HepG2 (cell line): ENCODE results near the gene GRM4. TPM values are rescaled to one million over a fixed set of nuclear protein-coding genes. Genes with fewer than 3 reads are reported as not detected.

ENCODE experiments used
- JARID2 ChIP-seq: sonication (generic); formaldehyde crosslinking; IDR thresholded peaks from 2 replicates; pipeline ENCODE4 v1.8.1; 2023; ENCODE audit warnings: missing genetic modification reagents, inconsistent platforms; ENCODE audit not compliant: insufficient replicate concordance
- PREB ChIP-seq: sonication (generic); formaldehyde crosslinking; IDR thresholded peaks from 2 replicates; pipeline ENCODE4 v1.4.0; 2020; ENCODE audit warnings: missing genetic modification reagents
- SYNCRIP ChIP-seq: fragments of 200-400 bp; formaldehyde crosslinking; IDR thresholded peaks from 2 replicates; pipeline ENCODE4 v1.6.1; 2018; ENCODE audit warnings: mild to moderate bottlenecking, low read depth, low read length; ENCODE audit not compliant: insufficient read depth
- ZBTB37 ChIP-seq: sonication (generic); formaldehyde crosslinking; IDR thresholded peaks from 2 replicates; pipeline ENCODE4 v1.4.0; 2020; ENCODE audit warnings: mild to moderate bottlenecking, missing genetic modification reagents
- ZNF331 ChIP-seq: sonication (generic); formaldehyde crosslinking; IDR thresholded peaks from 2 replicates; pipeline ENCODE4 v1.4.0; 2020; ENCODE audit warnings: missing genetic modification reagents
- polyA plus RNA-seq, 8 experiments: library from polyadenylated mRNA; depleted of rRNA in 3 of 8; stranded (reverse) in 7 of 8; unstranded in 1 of 8; fragments of >200 nt; fragmentation: Illumina TruSeq in 4 of 8; extraction: Trizol in 4 of 8; gene quantifications; 2 replicates each; pipeline versions ENCODE4 v1.2.1 to v1.2.3, GENCODE V29; 2011 to 2016; ENCODE audit warnings: low read depth in 4 of 8, missing spikeins in 1 of 8, mixed read lengths in 1 of 8; ENCODE audit not compliant: insufficient read depth in 1 of 8
- total RNA-seq, 5 experiments: library from RNA; depleted of rRNA; stranded (reverse); fragments of >200 nt; fragmentation: Illumina TruSeq; extraction: Trizol; gene quantifications; 2 replicates each; pipeline ENCODE4 v1.2.3, GENCODE V29; 2016; ENCODE audit warnings: low read depth in 1 of 5
- TF ChIP-seq, protein P1 (sequence below): sonication (generic); formaldehyde crosslinking; IDR thresholded peaks from 2 replicates; pipeline ENCODE4 v1.5.0; 2020; ENCODE audit warnings: mild to moderate bottlenecking, missing genetic modification reagents, borderline replicate concordance
- TF ChIP-seq, protein P2 (sequence below): sonication (generic); formaldehyde crosslinking; IDR thresholded peaks from 2 replicates; pipeline ENCODE4 v1.4.0; 2020; ENCODE audit warnings: missing genetic modification reagents, low read depth, mild to moderate bottlenecking, borderline replicate concordance
- TF ChIP-seq, protein P3 (sequence below): sonication (generic); formaldehyde crosslinking; IDR thresholded peaks from 2 replicates; pipeline ENCODE4 v1.5.1; 2020; ENCODE audit warnings: mild to moderate bottlenecking, missing genetic modification reagents

Gene GRM4
- total and polyA plus RNA-seq, 2 of the 13 experiments (the other 11 are each of a cell fraction or from before 2014, with no cell fraction given): not detected

DNA sequence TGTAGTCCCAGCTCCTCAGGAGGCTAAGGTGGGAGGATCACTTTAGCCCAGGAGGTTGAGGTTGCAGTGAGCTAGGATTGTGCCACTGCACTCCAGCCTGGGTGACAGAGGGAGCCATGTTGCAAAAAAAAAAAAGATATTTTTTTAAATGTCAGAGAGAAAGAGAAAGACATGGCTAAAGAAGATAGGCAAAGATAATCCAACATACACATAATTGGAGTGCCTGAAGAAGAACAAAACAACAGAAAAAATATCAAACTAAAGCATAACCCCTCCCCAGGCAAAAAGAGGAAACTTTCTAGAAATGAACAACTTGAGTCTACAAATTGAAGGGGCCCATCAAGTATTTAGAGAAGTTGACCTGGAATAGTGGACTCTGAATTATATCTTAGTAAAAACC is 14.0 kb upstream of the GRM4 start (continued):
- TF ChIP-seq, protein P1, sequence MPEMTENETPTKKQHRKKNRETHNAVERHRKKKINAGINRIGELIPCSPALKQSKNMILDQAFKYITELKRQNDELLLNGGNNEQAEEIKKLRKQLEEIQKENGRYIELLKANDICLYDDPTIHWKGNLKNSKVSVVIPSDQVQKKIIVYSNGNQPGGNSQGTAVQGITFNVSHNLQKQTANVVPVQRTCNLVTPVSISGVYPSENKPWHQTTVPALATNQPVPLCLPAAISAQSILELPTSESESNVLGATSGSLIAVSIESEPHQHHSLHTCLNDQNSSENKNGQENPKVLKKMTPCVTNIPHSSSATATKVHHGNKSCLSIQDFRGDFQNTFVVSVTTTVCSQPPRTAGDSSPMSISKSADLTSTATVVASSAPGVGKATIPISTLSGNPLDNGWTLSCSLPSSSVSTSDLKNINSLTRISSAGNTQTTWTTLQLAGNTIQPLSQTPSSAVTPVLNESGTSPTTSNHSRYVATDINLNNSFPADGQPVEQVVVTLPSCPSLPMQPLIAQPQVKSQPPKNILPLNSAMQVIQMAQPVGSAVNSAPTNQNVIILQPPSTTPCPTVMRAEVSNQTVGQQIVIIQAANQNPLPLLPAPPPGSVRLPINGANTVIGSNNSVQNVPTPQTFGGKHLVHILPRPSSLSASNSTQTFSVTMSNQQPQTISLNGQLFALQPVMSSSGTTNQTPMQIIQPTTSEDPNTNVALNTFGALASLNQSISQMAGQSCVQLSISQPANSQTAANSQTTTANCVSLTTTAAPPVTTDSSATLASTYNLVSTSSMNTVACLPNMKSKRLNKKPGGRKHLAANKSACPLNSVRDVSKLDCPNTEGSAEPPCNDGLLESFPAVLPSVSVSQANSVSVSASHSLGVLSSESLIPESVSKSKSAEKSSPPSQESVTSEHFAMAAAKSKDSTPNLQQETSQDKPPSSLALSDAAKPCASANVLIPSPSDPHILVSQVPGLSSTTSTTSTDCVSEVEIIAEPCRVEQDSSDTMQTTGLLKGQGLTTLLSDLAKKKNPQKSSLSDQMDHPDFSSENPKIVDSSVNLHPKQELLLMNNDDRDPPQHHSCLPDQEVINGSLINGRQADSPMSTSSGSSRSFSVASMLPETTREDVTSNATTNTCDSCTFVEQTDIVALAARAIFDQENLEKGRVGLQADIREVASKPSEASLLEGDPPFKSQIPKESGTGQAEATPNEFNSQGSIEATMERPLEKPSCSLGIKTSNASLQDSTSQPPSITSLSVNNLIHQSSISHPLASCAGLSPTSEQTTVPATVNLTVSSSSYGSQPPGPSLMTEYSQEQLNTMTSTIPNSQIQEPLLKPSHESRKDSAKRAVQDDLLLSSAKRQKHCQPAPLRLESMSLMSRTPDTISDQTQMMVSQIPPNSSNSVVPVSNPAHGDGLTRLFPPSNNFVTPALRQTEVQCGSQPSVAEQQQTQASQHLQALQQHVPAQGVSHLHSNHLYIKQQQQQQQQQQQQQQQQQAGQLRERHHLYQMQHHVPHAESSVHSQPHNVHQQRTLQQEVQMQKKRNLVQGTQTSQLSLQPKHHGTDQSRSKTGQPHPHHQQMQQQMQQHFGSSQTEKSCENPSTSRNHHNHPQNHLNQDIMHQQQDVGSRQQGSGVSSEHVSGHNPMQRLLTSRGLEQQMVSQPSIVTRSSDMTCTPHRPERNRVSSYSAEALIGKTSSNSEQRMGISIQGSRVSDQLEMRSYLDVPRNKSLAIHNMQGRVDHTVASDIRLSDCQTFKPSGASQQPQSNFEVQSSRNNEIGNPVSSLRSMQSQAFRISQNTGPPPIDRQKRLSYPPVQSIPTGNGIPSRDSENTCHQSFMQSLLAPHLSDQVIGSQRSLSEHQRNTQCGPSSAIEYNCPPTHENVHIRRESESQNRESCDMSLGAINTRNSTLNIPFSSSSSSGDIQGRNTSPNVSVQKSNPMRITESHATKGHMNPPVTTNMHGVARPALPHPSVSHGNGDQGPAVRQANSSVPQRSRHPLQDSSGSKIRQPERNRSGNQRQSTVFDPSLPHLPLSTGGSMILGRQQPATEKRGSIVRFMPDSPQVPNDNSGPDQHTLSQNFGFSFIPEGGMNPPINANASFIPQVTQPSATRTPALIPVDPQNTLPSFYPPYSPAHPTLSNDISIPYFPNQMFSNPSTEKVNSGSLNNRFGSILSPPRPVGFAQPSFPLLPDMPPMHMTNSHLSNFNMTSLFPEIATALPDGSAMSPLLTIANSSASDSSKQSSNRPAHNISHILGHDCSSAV (CRISPR knock-in tag): no peak
- TF ChIP-seq PREB: no peak
- TF ChIP-seq, protein P2, sequence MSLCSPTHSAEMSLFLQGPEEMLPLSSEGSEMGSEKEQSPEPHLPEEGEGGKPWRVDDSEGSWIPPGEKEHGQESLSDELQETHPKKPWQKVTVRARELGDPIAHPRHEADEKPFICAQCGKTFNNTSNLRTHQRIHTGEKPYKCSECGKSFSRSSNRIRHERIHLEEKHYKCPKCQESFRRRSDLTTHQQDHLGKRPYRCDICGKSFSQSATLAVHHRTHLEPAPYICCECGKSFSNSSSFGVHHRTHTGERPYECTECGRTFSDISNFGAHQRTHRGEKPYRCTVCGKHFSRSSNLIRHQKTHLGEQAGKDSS (CRISPR knock-in tag): no peak
- TF ChIP-seq, protein P3, sequence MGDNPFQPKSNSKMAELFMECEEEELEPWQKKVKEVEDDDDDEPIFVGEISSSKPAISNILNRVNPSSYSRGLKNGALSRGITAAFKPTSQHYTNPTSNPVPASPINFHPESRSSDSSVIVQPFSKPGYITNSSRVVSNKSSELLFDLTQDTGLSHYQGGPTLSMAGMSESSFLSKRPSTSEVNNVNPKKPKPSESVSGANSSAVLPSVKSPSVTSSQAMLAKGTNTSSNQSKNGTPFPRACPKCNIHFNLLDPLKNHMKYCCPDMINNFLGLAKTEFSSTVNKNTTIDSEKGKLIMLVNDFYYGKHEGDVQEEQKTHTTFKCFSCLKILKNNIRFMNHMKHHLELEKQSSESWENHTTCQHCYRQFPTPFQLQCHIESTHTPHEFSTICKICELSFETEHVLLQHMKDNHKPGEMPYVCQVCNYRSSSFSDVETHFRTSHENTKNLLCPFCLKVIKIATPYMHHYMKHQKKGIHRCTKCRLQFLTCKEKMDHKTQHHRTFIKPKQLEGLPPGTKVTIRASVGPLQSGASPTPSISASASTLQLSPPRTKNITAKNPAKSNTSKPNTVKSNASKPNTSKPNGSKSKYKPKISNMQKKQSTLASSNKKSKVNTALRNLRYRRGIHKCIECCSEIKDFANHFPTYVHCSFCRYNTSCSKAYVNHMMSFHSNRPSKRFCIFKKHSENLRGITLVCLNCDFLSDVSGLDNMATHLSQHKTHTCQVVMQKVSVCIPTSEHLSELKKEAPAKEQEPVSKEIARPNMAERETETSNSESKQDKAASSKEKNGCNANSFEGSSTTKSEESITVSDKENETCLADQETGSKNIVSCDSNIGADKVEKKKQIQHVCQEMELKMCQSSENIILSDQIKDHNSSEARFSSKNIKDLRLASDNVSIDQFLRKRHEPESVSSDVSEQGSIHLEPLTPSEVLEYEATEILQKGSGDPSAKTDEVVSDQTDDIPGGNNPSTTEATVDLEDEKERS: no peak; the same call in 1 of the 2 replicates
- TF ChIP-seq SYNCRIP: no peak
- no peak for TF ChIP-seq ZNF331
- TF ChIP-seq JARID2 (CRISPR knock-in tag): no peak
- no peak for TF ChIP-seq ZBTB37 (CRISPR knock-in tag)
- TF ChIP-seq, all 625 proteins: peak for 0
